ENCODE measurements around the gene GLB1L.
"Not testable (repeated sequence)": the region's sequence is repeated elsewhere in the genome, so short reads cannot be mapped to it uniquely, and the experiment has no call there.

DNA sequence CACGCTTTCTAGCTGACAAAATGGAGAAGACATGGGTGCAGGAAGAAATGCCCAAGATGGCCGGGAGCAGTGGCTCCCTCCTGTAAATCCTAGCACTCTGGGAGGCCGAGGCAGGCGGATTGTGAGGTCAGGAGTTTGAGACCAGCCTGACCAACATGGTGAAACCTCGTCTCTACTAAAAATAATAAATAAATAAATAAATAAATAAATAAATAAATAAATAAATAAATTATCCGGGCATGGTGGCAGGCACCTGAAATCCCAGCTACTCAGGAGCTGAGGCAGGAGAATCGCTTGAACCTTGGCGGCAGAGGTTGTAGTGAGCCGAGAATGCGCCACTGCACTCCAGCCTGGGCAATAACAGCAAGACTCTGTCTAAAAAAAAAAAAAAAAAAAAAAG is 13.7 kb upstream of the GLB1L start:
- TF ChIP-seq, protein P1, sequence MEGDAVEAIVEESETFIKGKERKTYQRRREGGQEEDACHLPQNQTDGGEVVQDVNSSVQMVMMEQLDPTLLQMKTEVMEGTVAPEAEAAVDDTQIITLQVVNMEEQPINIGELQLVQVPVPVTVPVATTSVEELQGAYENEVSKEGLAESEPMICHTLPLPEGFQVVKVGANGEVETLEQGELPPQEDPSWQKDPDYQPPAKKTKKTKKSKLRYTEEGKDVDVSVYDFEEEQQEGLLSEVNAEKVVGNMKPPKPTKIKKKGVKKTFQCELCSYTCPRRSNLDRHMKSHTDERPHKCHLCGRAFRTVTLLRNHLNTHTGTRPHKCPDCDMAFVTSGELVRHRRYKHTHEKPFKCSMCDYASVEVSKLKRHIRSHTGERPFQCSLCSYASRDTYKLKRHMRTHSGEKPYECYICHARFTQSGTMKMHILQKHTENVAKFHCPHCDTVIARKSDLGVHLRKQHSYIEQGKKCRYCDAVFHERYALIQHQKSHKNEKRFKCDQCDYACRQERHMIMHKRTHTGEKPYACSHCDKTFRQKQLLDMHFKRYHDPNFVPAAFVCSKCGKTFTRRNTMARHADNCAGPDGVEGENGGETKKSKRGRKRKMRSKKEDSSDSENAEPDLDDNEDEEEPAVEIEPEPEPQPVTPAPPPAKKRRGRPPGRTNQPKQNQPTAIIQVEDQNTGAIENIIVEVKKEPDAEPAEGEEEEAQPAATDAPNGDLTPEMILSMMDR (IDR thresholded peaks at IDR 0.05) = not testable (repeated sequence)
- TF ChIP-seq ZFX (IDR thresholded peaks at IDR 0.05; ENCODE audit: borderline replicate concordance) = not testable (repeated sequence)

Data from 22Rv1 (cell line).